B cell (primary cell): ENCODE results near the gene ITGB7. TPM values are rescaled to one million over a fixed set of nuclear protein-coding genes. Genes with fewer than 3 reads are reported as not detected.

Experiments
- ATAC-seq: fragments of 200-7000 bp; cut with Tn5 transposase; one replicate; pipeline ENCODE4 v1.10.0; 2021; ENCODE audit warnings: low read depth, mild to moderate bottlenecking, moderate number of reproducible peaks, moderate library complexity
- CTCF ChIA-PET: fragments of 350-600 bp; sonication (Branson Sonifier 250); formaldehyde crosslinking; loops from one replicate; lab custom pipeline; 2021; ENCODE audit warnings: antibody characterized with exemption, inconsistent platforms; lab: Charles Lee
- POLR2A ChIA-PET: fragments of 350-600 bp; sonication (Branson Sonifier 250); formaldehyde crosslinking; loops from one replicate; lab custom pipeline; 2021; ENCODE audit warnings: antibody characterized with exemption; lab: Charles Lee
- DNase-seq: peaks from one replicate; pipeline ENCODE4 v3.0.0; 2013
- H2AFZ ChIP-seq: 2 replicates; pipeline ENCODE4 v1.6.1; 2012; ENCODE audit warnings: mild to moderate bottlenecking, low read depth, low read length; ENCODE audit not compliant: insufficient read depth, poor library complexity, severe bottlenecking
- H3K27ac ChIP-seq, 2 donors: 1 replicate in 1 of 2; 2 replicates in 1 of 2; pipeline ENCODE4 v1.5.1; 2012 to 2013; ENCODE audit warnings: low read length in 2 of 2, mild to moderate bottlenecking in 2 of 2, moderate library complexity in 1 of 2
- H3K27me3 ChIP-seq, 4 experiments: fragments of 200-600 bp in 1 of 4; sonication (generic) in 1 of 4; replicated peaks in 1 of 4; 1 replicate in 2 of 4; 2 replicates in 2 of 4; pipeline versions ENCODE4 v1.6.1 to v1.7.0; 2013 to 2016; ENCODE audit warnings: low read length in 3 of 4, mild to moderate bottlenecking in 2 of 4, mixed read lengths in 1 of 4, moderate library complexity in 1 of 4; ENCODE audit not compliant: insufficient read depth in 4 of 4, control insufficient read depth in 3 of 4; ENCODE audit errors: control extremely low read depth in 1 of 4
- H3K36me3 ChIP-seq, 2 experiments: replicated peaks in 1 of 2; 1 replicate in 1 of 2; 2 replicates in 1 of 2; pipeline versions ENCODE4 v1.6.1 to v1.7.1; 2013; ENCODE audit warnings: low read length in 1 of 2; ENCODE audit not compliant: insufficient read depth in 2 of 2, control insufficient read depth in 1 of 2; ENCODE audit errors: control extremely low read depth in 1 of 2, extremely low read depth in 1 of 2
- H3K4me1 ChIP-seq, 2 donors: fragments of 200-600 bp in 1 of 2; sonication (generic) in 1 of 2; 1 replicate in 1 of 2; 2 replicates in 1 of 2; pipeline versions ENCODE4 v1.5.1 to v1.6.1; 2013 to 2017; ENCODE audit warnings: low read length in 2 of 2; ENCODE audit not compliant: control insufficient read depth in 2 of 2, insufficient read depth in 2 of 2
- H3K4me2 ChIP-seq: replicated peaks from 2 replicates; pipeline ENCODE3; 2012; ENCODE audit warnings: mild to moderate bottlenecking, low read depth, low read length; ENCODE audit not compliant: poor library complexity, severe bottlenecking
- H3K4me3 ChIP-seq, 5 experiments: fragments of 200-600 bp in 1 of 5; sonication (generic) in 1 of 5; 1 replicate in 3 of 5; 2 replicates in 2 of 5; pipeline versions ENCODE4 v1.5.1 to v1.7.0; 2011 to 2016; ENCODE audit warnings: low read length in 4 of 5, mild to moderate bottlenecking in 4 of 5, low read depth in 2 of 5, control low read depth in 1 of 5, moderate library complexity in 1 of 5; ENCODE audit not compliant: insufficient read depth in 1 of 5; ENCODE audit errors: control extremely low read depth in 1 of 5, extremely low read depth in 1 of 5
- H3K79me2 ChIP-seq: fragments of 200-600 bp; sonication (generic); one replicate; pipeline ENCODE4 v1.6.0; 2016; ENCODE audit warnings: low read length; ENCODE audit not compliant: control insufficient read depth, insufficient read depth
- H3K9ac ChIP-seq: fragments of 200-600 bp; sonication (generic); 2 replicates; pipeline ENCODE4 v1.6.1; 2017; ENCODE audit warnings: mild to moderate bottlenecking, low read length, moderate library complexity
- H3K9me3 ChIP-seq, 3 donors: one replicate each; pipeline versions ENCODE4 v1.6.1 to v1.7.1; 2013; ENCODE audit warnings: low read length in 2 of 3; ENCODE audit not compliant: control insufficient read depth in 2 of 3, insufficient read depth in 1 of 3; ENCODE audit errors: control extremely low read depth in 1 of 3
- H4K20me1 ChIP-seq: 2 replicates; pipeline ENCODE4 v1.6.0; 2012; ENCODE audit warnings: mild to moderate bottlenecking, low read length; ENCODE audit not compliant: insufficient read depth, control insufficient read depth, poor library complexity, severe bottlenecking
- H3K27ac Mint-ChIP-seq: one replicate; pipeline ENCODE4 v1.8.0; 2021; ENCODE audit warnings: mixed read lengths
- H3K27me3 Mint-ChIP-seq: one replicate; pipeline ENCODE4 v1.8.0; 2021; ENCODE audit warnings: mixed read lengths
- H3K4me1 Mint-ChIP-seq: one replicate; pipeline ENCODE4 v1.8.0; 2021; ENCODE audit warnings: mixed read lengths
- H3K4me3 Mint-ChIP-seq: one replicate; pipeline ENCODE4 v1.8.0; 2021; ENCODE audit warnings: mixed read lengths
- H3K9me3 Mint-ChIP-seq: one replicate; pipeline ENCODE4 v1.8.0; 2022; ENCODE audit warnings: mixed read lengths; ENCODE audit not compliant: insufficient read depth
- CTCF ChIP-seq: fragments of 200-600 bp; IDR thresholded peaks from one replicate; pipeline ENCODE4 v1.8.0; 2022; ENCODE audit warnings: antibody characterized with exemption, mild to moderate bottlenecking
- EZH2 ChIP-seq: IDR thresholded peaks from 2 replicates; pipeline ENCODE4 v1.6.1; 2012; ENCODE audit warnings: borderline replicate concordance, low read depth, mild to moderate bottlenecking, moderate library complexity, low read length; ENCODE audit not compliant: insufficient read depth, poor library complexity, severe bottlenecking
- WGBS: methylation state at CpG from one replicate; pipeline ENCODE4 v1.1.5; 2013; ENCODE audit warnings: missing lambda C conversion rate; ENCODE audit not compliant: insufficient coverage; 5-methylcytosine and 5-hydroxymethylcytosine counted together
- intact Hi-C: fragments of 100-400 bp; cut with micrococcal nuclease; formaldehyde crosslinking; loops from one replicate; pipeline ENCODE4 v1.10.0; 2022
- polyA plus RNA-seq: library from polyadenylated mRNA; depleted of rRNA; stranded (reverse); fragments of >200 nt; gene quantifications from 2 replicates; pipeline ENCODE4 v1.2.3, GENCODE V29; 2012
- total RNA-seq, 2 donors: library from RNA; stranded (reverse); fragments of 120-200 nt in 1 of 2; gene quantifications; 1 replicate in 1 of 2; 2 replicates in 1 of 2; pipeline versions ENCODE4 v1.2.3 to v1.2.4, GENCODE V29; 2013 to 2022

ITGB7 gene
- total and polyA plus RNA-seq, 2 donors (not counting 1 experiment from before 2014, with no cell fraction given) = 199 to 265 TPM

GRCh38 chr12:53235164-53235563 lies 28.1 kb upstream of the ITGB7 start:
- H3K4me1 ChIP-seq = peaks cover 35 to 51% of the 10 kb centered on the region in 2 donors
- no peaks in the 10 kb centered on the region for H4K20me1 ChIP-seq
- DNase-seq = no peak
- no peak for ATAC-seq
- H3K4me2 ChIP-seq = no peak overlapping the region
- H3K27me3 ChIP-seq = peaks cover 0 to 11% (median 2%) of the 10 kb centered on the region in 4 experiments
- H2AFZ ChIP-seq = no peak overlapping the region
- H3K36me3 ChIP-seq = no peaks in the 10 kb centered on the region
- Mint-ChIP-seq H3K4me3 (no peak overlapping the region), H3K9me3 (no peaks in the 10 kb centered on the region), H3K27ac (no peak overlapping the region), H3K27me3 (peaks cover 6% of the 10 kb centered on the region), H3K4me1 (peaks cover 46% of the 10 kb centered on the region)
- H3K9ac ChIP-seq = no peak overlapping the region
- intact Hi-C loops = no loop called here
- 90% methylated on average over 2 of the region's 3 CpGs for WGBS
- H3K79me2 ChIP-seq = no peaks in the 10 kb centered on the region
- TF ChIP-seq EZH2 (no peak), CTCF (no peak)
- ChIA-PET POLR2A (no interaction called here), CTCF (interaction anchor here (1.1 to 3.0 kb wide), 2 partner anchors 16 to 22 kb away, joined by 3 to 16 read pairs; a partner anchor contains a TSS)
- H3K4me3 ChIP-seq = no peak overlapping the region
- H3K9me3 ChIP-seq = peaks cover 0 to 3% (median 0%) of the 10 kb centered on the region in 3 donors
- H3K27ac ChIP-seq = no peak overlapping the region

- H3K4me1 ChIP-seq = peaks cover 34 to 46% of the 10 kb centered on the region in 2 donors
- no peak overlapping the region for H3K27ac ChIP-seq
- peak overlapping the region; percentile 52 for H3K4me3 Mint-ChIP-seq
- H3K27me3 Mint-ChIP-seq = peaks cover 6% of the 10 kb centered on the region
- no peaks in the 10 kb centered on the region for H4K20me1 ChIP-seq
- no peaks in the 10 kb centered on the region for H3K36me3 ChIP-seq
- ATAC-seq (no peak), DNase-seq (no peak)
- H2AFZ ChIP-seq = no peak overlapping the region
- no peaks in the 10 kb centered on the region for H3K79me2 ChIP-seq
- intact Hi-C loops = no loop called here
- TF ChIP-seq CTCF (no peak), EZH2 (no peak)
- no peak overlapping the region for H3K4me2 ChIP-seq
- peaks cover 0 to 11% (median 2%) of the 10 kb centered on the region in 4 experiments for H3K27me3 ChIP-seq
- H3K9me3 ChIP-seq = peaks cover 0 to 3% (median 0%) of the 10 kb centered on the region in 3 donors
- no peak overlapping the region for H3K27ac Mint-ChIP-seq
- 15% methylated on average over 10 of the region's 12 CpGs for WGBS
- no peak overlapping the region for H3K4me3 ChIP-seq
- CTCF ChIA-PET = interaction anchor here (1.0 to 3.0 kb wide), 4 partner anchors 19 to 54 kb away, joined by 3 to 16 read pairs (median 10); no protein-coding TSS in a partner anchor
- H3K9ac ChIP-seq = no peak overlapping the region
- POLR2A ChIA-PET = no interaction called here
- no peaks in the 10 kb centered on the region for H3K9me3 Mint-ChIP-seq
- H3K4me1 Mint-ChIP-seq = peaks cover 43% of the 10 kb centered on the region
These were observed 27.3 kb upstream of the ITGB7 start for GRCh38 chr12:53234271-53234914.
